Activated CD4-positive, alpha-beta memory T cell treated with anti-CD3 and anti-CD28 coated beads, Interleukin-2, amount 10 ng/mL, durations not matched to agents 7 days and 5 days (primary cell): Measurements from ENCODE around the gene VPS13D. TPM values are rescaled to one million over a fixed set of nuclear protein-coding genes. Genes with fewer than 3 reads are reported as not detected.

Experiments used
- CTCF ChIA-PET: fragments of 350-600 bp; sonication (Branson Sonifier 250); formaldehyde crosslinking; loops from one replicate; lab custom pipeline; 2021; ENCODE audit warnings: antibody characterized with exemption, inconsistent platforms; lab: Charles Lee
- POLR2A ChIA-PET: fragments of 350-600 bp; sonication (Branson Sonifier 250); formaldehyde crosslinking; loops from one replicate; lab custom pipeline; 2021; ENCODE audit warnings: antibody characterized with exemption; lab: Charles Lee
- DNase-seq: peaks from one replicate; pipeline ENCODE4 v3.0.0-alpha.2; 2020
- H3K27ac Mint-ChIP-seq: one replicate; pipeline ENCODE4 v1.8.0; 2021; ENCODE audit warnings: mild to moderate bottlenecking, mixed read lengths
- H3K27me3 Mint-ChIP-seq: one replicate; pipeline ENCODE4 v1.8.0; 2021; ENCODE audit warnings: mixed read lengths
- H3K36me3 Mint-ChIP-seq: one replicate; pipeline ENCODE4 v1.8.0; 2021; ENCODE audit warnings: low read depth, mixed read lengths
- H3K4me1 Mint-ChIP-seq: one replicate; pipeline ENCODE4 v1.8.0; 2021; ENCODE audit warnings: mixed read lengths
- H3K4me3 Mint-ChIP-seq: one replicate; pipeline ENCODE4 v1.8.0; 2021; ENCODE audit warnings: mild to moderate bottlenecking, mixed read lengths
- H3K9me3 Mint-ChIP-seq: one replicate; pipeline ENCODE4 v1.8.0; 2021; ENCODE audit warnings: mixed read lengths
- total RNA-seq, 2 experiments: library from RNA; stranded (reverse); gene quantifications; one replicate each; pipeline ENCODE4 v1.2.3, GENCODE V29; 2021

VPS13D gene
- total RNA-seq, 2 experiments from 2014 or later = 28.1 to 31.4 TPM

- Mint-ChIP-seq H3K4me3 (no peak overlapping the region), H3K4me1 (peaks cover 61% of the 10 kb centered on the region), H3K9me3 (no peaks in the 10 kb centered on the region), H3K27me3 (no peaks in the 10 kb centered on the region), H3K36me3 (peaks cover 77% of the 10 kb centered on the region), H3K27ac (peak overlapping the region; percentile 36)
- CTCF ChIA-PET = interaction anchor here (0.6 to 12.9 kb wide), 3 partner anchors 20 to 85 kb away, joined by 3 to 172 read pairs (median 3); no protein-coding TSS in a partner anchor
- POLR2A ChIA-PET = interaction anchor here (1.0 to 2.3 kb wide), 4 partner anchors 25 to 88 kb away, joined by 3 to 8 read pairs (median 6); no protein-coding TSS in a partner anchor
- DNase-seq = no peak
These were observed 27.3 kb upstream of the VPS13D start for GRCh38 chr1:12202577-12202976.

- Mint-ChIP-seq H3K9me3 (no peaks in the 10 kb centered on the region), H3K36me3 (peaks cover 80% of the 10 kb centered on the region), H3K4me1 (peaks cover 65% of the 10 kb centered on the region), H3K27ac (peak overlapping the region; percentile 61), H3K4me3 (no peak overlapping the region), H3K27me3 (no peaks in the 10 kb centered on the region)
- POLR2A ChIA-PET = interaction anchor here (0.8 to 2.3 kb wide), 6 partner anchors 26 to 294 kb away, joined by 3 to 8 read pairs (median 4); no protein-coding TSS in a partner anchor
- DNase-seq = no peak
- CTCF ChIA-PET = interaction anchor here (0.5 to 12.9 kb wide), 4 partner anchors 17 to 86 kb away, joined by 3 to 172 read pairs (median 3); no protein-coding TSS in a partner anchor
These were observed 26.4 kb upstream of the VPS13D start for GRCh38 chr1:12203216-12204007.

GRCh38 chr1:12204140-12204539 is 25.7 kb upstream of the VPS13D start:
- H3K9me3 Mint-ChIP-seq = no peaks in the 10 kb centered on the region

GRCh38 chr1:12204754-12205658 is 24.8 kb upstream of the VPS13D start:
- DNase-seq = no peak
- H3K4me3 Mint-ChIP-seq = no peak overlapping the region
- H3K4me1 Mint-ChIP-seq = peaks cover 77% of the 10 kb centered on the region
- peaks cover 77% of the 10 kb centered on the region for H3K36me3 Mint-ChIP-seq
- ChIA-PET CTCF (interaction anchor here (1.1 to 12.9 kb wide), 3 partner anchors 23 to 81 kb away, joined by 3 to 172 read pairs (median 3); no protein-coding TSS in a partner anchor), POLR2A (interaction anchor here (1.1 to 2.2 kb wide), 2 partner anchors 80 to 296 kb away, joined by 8 to 10 read pairs; no protein-coding TSS in a partner anchor)
- peak overlapping the region; percentile 68 for H3K27ac Mint-ChIP-seq
- no peaks in the 10 kb centered on the region for H3K9me3 Mint-ChIP-seq
- no peaks in the 10 kb centered on the region for H3K27me3 Mint-ChIP-seq

More at GRCh38 chr1:12204140-12204539, 25.7 kb upstream of the VPS13D start:
- CTCF ChIA-PET = interaction anchor here (0.5 to 12.9 kb wide), 2 partner anchors 16 to 80 kb away, joined by 3 to 172 read pairs; no protein-coding TSS in a partner anchor
- POLR2A ChIA-PET = interaction anchor here (1.2 to 2.2 kb wide), 3 partner anchors 26 to 295 kb away, joined by 3 to 8 read pairs (median 6); no protein-coding TSS in a partner anchor
- H3K27ac Mint-ChIP-seq = peak overlapping the region; percentile 54
- no peak overlapping the region for H3K4me3 Mint-ChIP-seq
- peaks cover 85% of the 10 kb centered on the region for H3K36me3 Mint-ChIP-seq
- no peak for DNase-seq
- H3K27me3 Mint-ChIP-seq = no peaks in the 10 kb centered on the region
- peaks cover 70% of the 10 kb centered on the region for H3K4me1 Mint-ChIP-seq

GRCh38 chr1:12206238-12206637 is 23.6 kb upstream of the VPS13D start:
- Mint-ChIP-seq H3K27me3 (no peaks in the 10 kb centered on the region), H3K4me3 (no peak overlapping the region), H3K36me3 (peaks cover 66% of the 10 kb centered on the region), H3K9me3 (no peaks in the 10 kb centered on the region), H3K4me1 (peaks cover 81% of the 10 kb centered on the region), H3K27ac (peak overlapping the region; percentile 68)
- ChIA-PET CTCF (interaction anchor here (1.2 to 12.9 kb wide), 3 partner anchors 22 to 82 kb away, joined by 3 to 172 read pairs (median 4); no protein-coding TSS in a partner anchor), POLR2A (no interaction called here)
- no peak for DNase-seq

GRCh38 chr1:12206792-12207424 is 22.9 kb upstream of the VPS13D start:
- Mint-ChIP-seq H3K36me3 (peaks cover 61% of the 10 kb centered on the region), H3K4me3 (no peak overlapping the region), H3K9me3 (no peaks in the 10 kb centered on the region), H3K27ac (peak overlapping the region; percentile 47), H3K27me3 (no peaks in the 10 kb centered on the region), H3K4me1 (peaks cover 79% of the 10 kb centered on the region)
- no peak for DNase-seq
- CTCF ChIA-PET = interaction anchor here (1.5 to 12.9 kb wide), 2 partner anchors 29 to 83 kb away, joined by 4 to 172 read pairs; no protein-coding TSS in a partner anchor
- POLR2A ChIA-PET = interaction anchor here (5.0 kb wide), 1 partner anchor 82 kb away, joined by 57 read pairs; no protein-coding TSS in a partner anchor

GRCh38 chr1:12208271-12208670 is 21.6 kb upstream of the VPS13D start:
- H3K27me3 Mint-ChIP-seq = peaks cover 4% of the 10 kb centered on the region
- peak overlapping the region; percentile 68 for H3K27ac Mint-ChIP-seq
- ChIA-PET POLR2A (interaction anchor here (3.4 to 5.0 kb wide), 2 partner anchors 35 to 83 kb away, joined by 12 to 57 read pairs; no protein-coding TSS in a partner anchor), CTCF (interaction anchor here (0.9 to 12.9 kb wide), 3 partner anchors 30 to 84 kb away, joined by 3 to 172 read pairs (median 5); no protein-coding TSS in a partner anchor)
- no peaks in the 10 kb centered on the region for H3K9me3 Mint-ChIP-seq
- DNase-seq = no peak
- peaks cover 73% of the 10 kb centered on the region for H3K4me1 Mint-ChIP-seq
- peaks cover 49% of the 10 kb centered on the region for H3K36me3 Mint-ChIP-seq
- H3K4me3 Mint-ChIP-seq = peak overlapping the region; percentile 20

- DNase-seq = peak; percentile 85
- H3K36me3 Mint-ChIP-seq = peaks cover 43% of the 10 kb centered on the region
- CTCF ChIA-PET = interaction anchor here (0.9 to 12.9 kb wide), 5 partner anchors 9 to 90 kb away, joined by 3 to 172 read pairs (median 5); no protein-coding TSS in a partner anchor
- POLR2A ChIA-PET = interaction anchor here (1.1 to 5.0 kb wide), 5 partner anchors 31 to 84 kb away, joined by 3 to 57 read pairs (median 12); no protein-coding TSS in a partner anchor
- no peaks in the 10 kb centered on the region for H3K9me3 Mint-ChIP-seq
- peak overlapping the region; percentile 68 for H3K27ac Mint-ChIP-seq
- peak overlapping the region; percentile 20 for H3K4me3 Mint-ChIP-seq
- peaks cover 66% of the 10 kb centered on the region for H3K4me1 Mint-ChIP-seq
- H3K27me3 Mint-ChIP-seq = peaks cover 5% of the 10 kb centered on the region
These were observed 20.9 kb upstream of the VPS13D start for GRCh38 chr1:12208764-12209494.

- Mint-ChIP-seq H3K27ac (peak overlapping the region; percentile 16), H3K27me3 (peaks cover 7% of the 10 kb centered on the region), H3K36me3 (peaks cover 39% of the 10 kb centered on the region), H3K4me3 (no peak overlapping the region), H3K9me3 (no peaks in the 10 kb centered on the region), H3K4me1 (peaks cover 61% of the 10 kb centered on the region)
- ChIA-PET POLR2A (interaction anchor here (1.1 to 5.0 kb wide), 9 partner anchors 31 to 412 kb away, joined by 3 to 57 read pairs (median 11); no protein-coding TSS in a partner anchor), CTCF (interaction anchor here (0.8 to 12.9 kb wide), 7 partner anchors 10 to 236 kb away, joined by 3 to 172 read pairs (median 4); no protein-coding TSS in a partner anchor)
- DNase-seq = no peak
These were observed 20.4 kb upstream of the VPS13D start for GRCh38 chr1:12209495-12209832.

- ChIA-PET CTCF (interaction anchor here (1.8 kb wide), 1 partner anchor 90 kb away, joined by 10 read pairs; no protein-coding TSS in a partner anchor), POLR2A (interaction anchor here (1.5 kb wide), 1 partner anchor 33 kb away, joined by 3 read pairs; no protein-coding TSS in a partner anchor)
- H3K4me1 Mint-ChIP-seq = peaks cover 17% of the 10 kb centered on the region
These were observed 14.5 kb upstream of the VPS13D start for GRCh38 chr1:12215118-12215961.

More at GRCh38 chr1:12215118-12215961, 14.5 kb upstream of the VPS13D start:
- Mint-ChIP-seq H3K9me3 (no peaks in the 10 kb centered on the region), H3K27me3 (peaks cover 15% of the 10 kb centered on the region), H3K27ac (no peak overlapping the region), H3K4me3 (no peak overlapping the region), H3K36me3 (no peaks in the 10 kb centered on the region)
- DNase-seq = no peak
